ENCODE results near the gene SUFU. TPM values are rescaled to one million over a fixed set of nuclear protein-coding genes. Genes with fewer than 3 reads are reported as not detected.
A peak's percentile ranks its signal among the peaks of the same experiment; 100 is the strongest.

The SUFU gene
- total and polyA plus RNA-seq, 2 donors, result 2.6 to 4.3 TPM

GRCh38 chr10:102552533-102552932 is 48.8 kb downstream of the SUFU start:
- H3K36me3 ChIP-seq (ENCODE audit: control insufficient read depth in 2 of 2, insufficient read depth in 2 of 2, low read length in 1 of 2), result peaks cover 9 to 16% of the 10 kb centered on the region in 2 donors
- no peak overlapping the region for H3K27ac ChIP-seq (ENCODE audit: low read depth in 1 of 2, low read length in 1 of 2)
- no peaks in the 10 kb centered on the region for H3K27me3 ChIP-seq (ENCODE audit: control insufficient read depth in 2 of 2, insufficient read depth in 1 of 2, low read length in 1 of 2)
- H3K4me1 ChIP-seq (ENCODE audit: control insufficient read depth in 2 of 2, insufficient read depth in 2 of 2, low read length in 2 of 2), result no peaks in the 10 kb centered on the region
- no peak for DNase-seq (ENCODE audit: low read depth in 6 of 9, low spot score in 9 of 9)
- H3K9me3 ChIP-seq (ENCODE audit: control insufficient read depth in 2 of 2, insufficient read depth in 1 of 2, low read length in 1 of 2), result no peaks in the 10 kb centered on the region
- WGBS, result 97% methylated on average over 2 of the region's 2 CpGs
- no peak overlapping the region for H3K4me3 ChIP-seq (ENCODE audit: low read length in 2 of 2)

GRCh38 chr10:102553771-102554170 is 50.0 kb downstream of the SUFU start:
- DNase-seq (ENCODE audit: low read depth in 6 of 9, low spot score in 9 of 9), result no peak
- Histone ChIP-seq H3K9me3 (ENCODE audit: control insufficient read depth in 2 of 2, insufficient read depth in 1 of 2, low read length in 1 of 2) (no peaks in the 10 kb centered on the region), H3K4me1 (ENCODE audit: control insufficient read depth in 2 of 2, insufficient read depth in 2 of 2, low read length in 2 of 2) (no peaks in the 10 kb centered on the region), H3K4me3 (ENCODE audit: low read length in 2 of 2) (no peak overlapping the region), H3K27me3 (ENCODE audit: control insufficient read depth in 2 of 2, insufficient read depth in 1 of 2, low read length in 1 of 2) (no peaks in the 10 kb centered on the region), H3K36me3 (ENCODE audit: control insufficient read depth in 2 of 2, insufficient read depth in 2 of 2, low read length in 1 of 2) (peaks cover 9 to 16% of the 10 kb centered on the region in 2 donors), H3K27ac (ENCODE audit: low read depth in 1 of 2, low read length in 1 of 2) (no peak overlapping the region)
- WGBS, result 97% methylated on average over 7 of the region's 7 CpGs

- H3K36me3 ChIP-seq (ENCODE audit: control insufficient read depth in 2 of 2, insufficient read depth in 2 of 2, low read length in 1 of 2), result peaks cover 9 to 16% of the 10 kb centered on the region in 2 donors
- no peaks in the 10 kb centered on the region for H3K9me3 ChIP-seq (ENCODE audit: control insufficient read depth in 2 of 2, insufficient read depth in 1 of 2, low read length in 1 of 2)
- no peak for DNase-seq (ENCODE audit: low read depth in 6 of 9, low spot score in 9 of 9)
- no peaks in the 10 kb centered on the region for H3K27me3 ChIP-seq (ENCODE audit: control insufficient read depth in 2 of 2, insufficient read depth in 1 of 2, low read length in 1 of 2)
- no peak overlapping the region for H3K4me3 ChIP-seq (ENCODE audit: low read length in 2 of 2)
- no peaks in the 10 kb centered on the region for H3K4me1 ChIP-seq (ENCODE audit: control insufficient read depth in 2 of 2, insufficient read depth in 2 of 2, low read length in 2 of 2)
- H3K27ac ChIP-seq (ENCODE audit: low read depth in 1 of 2, low read length in 1 of 2), result no peak overlapping the region
- 97% methylated on average over 5 of the region's 5 CpGs for WGBS
These were observed 50.8 kb downstream of the SUFU start for GRCh38 chr10:102554531-102554930.

- Histone ChIP-seq H3K4me1 (ENCODE audit: control insufficient read depth in 2 of 2, insufficient read depth in 2 of 2, low read length in 2 of 2) (no peaks in the 10 kb centered on the region), H3K27ac (ENCODE audit: low read depth in 1 of 2, low read length in 1 of 2) (no peak overlapping the region), H3K27me3 (ENCODE audit: control insufficient read depth in 2 of 2, insufficient read depth in 1 of 2, low read length in 1 of 2) (no peaks in the 10 kb centered on the region), H3K4me3 (ENCODE audit: low read length in 2 of 2) (no peak overlapping the region), H3K36me3 (ENCODE audit: control insufficient read depth in 2 of 2, insufficient read depth in 2 of 2, low read length in 1 of 2) (peaks cover 5 to 6% of the 10 kb centered on the region in 2 donors), H3K9me3 (ENCODE audit: control insufficient read depth in 2 of 2, insufficient read depth in 1 of 2, low read length in 1 of 2) (no peaks in the 10 kb centered on the region)
- DNase-seq (ENCODE audit: low read depth in 6 of 9, low spot score in 9 of 9), result no peak
- WGBS, result 80% methylated on average over 11 of the region's 11 CpGs
These were observed 52.1 kb downstream of the SUFU start for GRCh38 chr10:102555781-102556328.

GRCh38 chr10:102557569-102557968 is 53.8 kb downstream of the SUFU start:
- DNase-seq (ENCODE audit: low read depth in 6 of 9, low spot score in 9 of 9), result no peak

GRCh38 chr10:102559764-102560163 is 56.0 kb downstream of the SUFU start:
- Histone ChIP-seq H3K27me3 (ENCODE audit: control insufficient read depth in 2 of 2, insufficient read depth in 1 of 2, low read length in 1 of 2) (no peaks in the 10 kb centered on the region), H3K4me3 (ENCODE audit: low read length in 2 of 2) (no peak overlapping the region), H3K36me3 (ENCODE audit: control insufficient read depth in 2 of 2, insufficient read depth in 2 of 2, low read length in 1 of 2) (no peaks in the 10 kb centered on the region), H3K9me3 (ENCODE audit: control insufficient read depth in 2 of 2, insufficient read depth in 1 of 2, low read length in 1 of 2) (no peaks in the 10 kb centered on the region), H3K27ac (ENCODE audit: low read depth in 1 of 2, low read length in 1 of 2) (no peak overlapping the region), H3K4me1 (ENCODE audit: control insufficient read depth in 2 of 2, insufficient read depth in 2 of 2, low read length in 2 of 2) (no peaks in the 10 kb centered on the region)
- no peak for DNase-seq (ENCODE audit: low read depth in 6 of 9, low spot score in 9 of 9)
- WGBS, result 94% methylated on average over 4 of the region's 4 CpGs

More at GRCh38 chr10:102557569-102557968, 53.8 kb downstream of the SUFU start:
- H3K9me3 ChIP-seq (ENCODE audit: control insufficient read depth in 2 of 2, insufficient read depth in 1 of 2, low read length in 1 of 2), result no peaks in the 10 kb centered on the region
- WGBS, result 92% methylated on average over 2 of the region's 2 CpGs
- no peak overlapping the region for H3K4me3 ChIP-seq (ENCODE audit: low read length in 2 of 2)
- H3K27me3 ChIP-seq (ENCODE audit: control insufficient read depth in 2 of 2, insufficient read depth in 1 of 2, low read length in 1 of 2), result no peaks in the 10 kb centered on the region
- no peaks in the 10 kb centered on the region for H3K4me1 ChIP-seq (ENCODE audit: control insufficient read depth in 2 of 2, insufficient read depth in 2 of 2, low read length in 2 of 2)
- H3K36me3 ChIP-seq (ENCODE audit: control insufficient read depth in 2 of 2, insufficient read depth in 2 of 2, low read length in 1 of 2), result no peaks in the 10 kb centered on the region
- H3K27ac ChIP-seq (ENCODE audit: low read depth in 1 of 2, low read length in 1 of 2), result no peak overlapping the region

GRCh38 chr10:102564209-102564834 is 60.5 kb downstream of the SUFU start:
- Histone ChIP-seq H3K4me1 (ENCODE audit: control insufficient read depth in 2 of 2, insufficient read depth in 2 of 2, low read length in 2 of 2) (no peaks in the 10 kb centered on the region), H3K4me3 (ENCODE audit: low read length in 2 of 2) (no peak overlapping the region), H3K36me3 (ENCODE audit: control insufficient read depth in 2 of 2, insufficient read depth in 2 of 2, low read length in 1 of 2) (no peaks in the 10 kb centered on the region), H3K27me3 (ENCODE audit: control insufficient read depth in 2 of 2, insufficient read depth in 1 of 2, low read length in 1 of 2) (no peaks in the 10 kb centered on the region), H3K9me3 (ENCODE audit: control insufficient read depth in 2 of 2, insufficient read depth in 1 of 2, low read length in 1 of 2) (no peaks in the 10 kb centered on the region), H3K27ac (ENCODE audit: low read depth in 1 of 2, low read length in 1 of 2) (no peak overlapping the region)
- WGBS, result 95% methylated on average over 10 of the region's 10 CpGs
- no peak for DNase-seq (ENCODE audit: low read depth in 6 of 9, low spot score in 9 of 9)

GRCh38 chr10:102565793-102566192 is 62.0 kb downstream of the SUFU start:
- 98% methylated on average over 8 of the region's 8 CpGs for WGBS
- Histone ChIP-seq H3K27me3 (ENCODE audit: control insufficient read depth in 2 of 2, insufficient read depth in 1 of 2, low read length in 1 of 2) (no peaks in the 10 kb centered on the region), H3K4me3 (ENCODE audit: low read length in 2 of 2) (no peak overlapping the region), H3K36me3 (ENCODE audit: control insufficient read depth in 2 of 2, insufficient read depth in 2 of 2, low read length in 1 of 2) (no peaks in the 10 kb centered on the region), H3K27ac (ENCODE audit: low read depth in 1 of 2, low read length in 1 of 2) (no peak overlapping the region), H3K9me3 (ENCODE audit: control insufficient read depth in 2 of 2, insufficient read depth in 1 of 2, low read length in 1 of 2) (no peaks in the 10 kb centered on the region), H3K4me1 (ENCODE audit: control insufficient read depth in 2 of 2, insufficient read depth in 2 of 2, low read length in 2 of 2) (no peaks in the 10 kb centered on the region)
- no peak for DNase-seq (ENCODE audit: low read depth in 6 of 9, low spot score in 9 of 9)

- Histone ChIP-seq H3K4me1 (ENCODE audit: control insufficient read depth in 2 of 2, insufficient read depth in 2 of 2, low read length in 2 of 2) (peaks cover 0 to 16% of the 10 kb centered on the region in 2 donors), H3K9me3 (ENCODE audit: control insufficient read depth in 2 of 2, insufficient read depth in 1 of 2, low read length in 1 of 2) (no peaks in the 10 kb centered on the region), H3K27ac (ENCODE audit: low read depth in 1 of 2, low read length in 1 of 2) (peak overlapping the region in 1 of 2 donors; percentile 38), H3K27me3 (ENCODE audit: control insufficient read depth in 2 of 2, insufficient read depth in 1 of 2, low read length in 1 of 2) (no peaks in the 10 kb centered on the region), H3K36me3 (ENCODE audit: control insufficient read depth in 2 of 2, insufficient read depth in 2 of 2, low read length in 1 of 2) (no peaks in the 10 kb centered on the region), H3K4me3 (ENCODE audit: low read length in 2 of 2) (no peak overlapping the region)
- DNase-seq (ENCODE audit: low read depth in 6 of 9, low spot score in 9 of 9), result peak in 1 of 9 donors; percentile 26
- WGBS, result 10% methylated on average over 1 of the region's 1 CpG
These were observed 75.0 kb downstream of the SUFU start for GRCh38 chr10:102578782-102579181.

Measured in thymus (tissue), 11 donors.